Testis (tissue), 2 donors: Measurements from ENCODE around the gene BPIFA3.

Experiments
- CTCF ChIP-seq, 3 experiments: fragments of 450-650 bp in 2 of 3; fragments of 200-600 bp in 1 of 3; sonication (generic) in 1 of 3; IDR thresholded peaks; one replicate each; pipeline ENCODE4 v1.5.1; 2016 to 2019; ENCODE audit warnings: antibody characterized with exemption in 3 of 3, mild to moderate bottlenecking in 2 of 3, moderate library complexity in 1 of 3
- POLR2A ChIP-seq: fragments of 450-650 bp; IDR thresholded peaks from one replicate; pipeline ENCODE4 v1.6.1; 2017; ENCODE audit warnings: antibody characterized with exemption, mild to moderate bottlenecking, moderate library complexity

GRCh38 chr20:33246077-33246476 lies 28.9 kb downstream of the BPIFA3 start:
- TF ChIP-seq POLR2A, result no peak
- TF ChIP-seq CTCF (IDR thresholded peaks at IDR 0.05), result no peak
